Muscle of back (tissue), 11 donors: ENCODE results near the gene BRWD1. TPM values are rescaled to one million over a fixed set of nuclear protein-coding genes. Genes with fewer than 3 reads are reported as not detected.

Experiments used
- DNase-seq, 3 donors: peaks; one replicate each; pipeline versions ENCODE4 v3.0.0 to v3.0.0-alpha.2; 2013
- polyA plus RNA-seq, 10 donors: library from polyadenylated mRNA; unstranded; fragments of 120-200 nt; gene quantifications; one replicate each; pipeline ENCODE4 v1.2.1, GENCODE V29; 2013; ENCODE audit not compliant: insufficient read length in 10 of 10

The BRWD1 gene
- polyA plus RNA-seq, 10 donors: 28.9 to 38.8 (median 33.9) TPM

- DNase-seq: no peak
These were observed 18.7 kb upstream of the BRWD1 start for GRCh38 chr21:39332175-39332574.

DNA sequence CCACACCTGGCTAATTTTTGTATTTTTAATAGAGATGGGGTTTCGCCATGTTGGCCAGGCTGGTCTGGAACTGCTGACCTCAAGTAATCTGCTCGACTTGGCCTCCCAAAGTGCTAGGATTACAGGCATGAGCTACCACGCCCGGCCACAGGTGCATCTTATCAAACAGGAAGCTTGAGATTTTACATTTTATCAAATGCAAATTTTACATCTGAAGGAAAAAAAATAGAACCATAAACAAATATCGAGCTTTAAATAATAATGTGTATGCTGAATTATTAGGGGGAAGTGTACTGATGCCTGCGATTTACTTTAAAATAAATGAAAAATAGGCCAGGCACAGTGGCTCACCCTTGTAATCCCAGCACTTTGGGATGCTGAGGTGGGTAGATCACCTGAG lies 16.6 kb upstream of the BRWD1 start:
- no peak for DNase-seq

GRCh38 chr21:39327727-39328126 lies 14.3 kb upstream of the BRWD1 start:
- no peak for DNase-seq

GRCh38 chr21:39326607-39327307 lies 13.3 kb upstream of the BRWD1 start:
- no peak for DNase-seq

- no peak for DNase-seq
These were observed 12.0 kb upstream of the BRWD1 start for GRCh38 chr21:39325458-39325857.

DNA sequence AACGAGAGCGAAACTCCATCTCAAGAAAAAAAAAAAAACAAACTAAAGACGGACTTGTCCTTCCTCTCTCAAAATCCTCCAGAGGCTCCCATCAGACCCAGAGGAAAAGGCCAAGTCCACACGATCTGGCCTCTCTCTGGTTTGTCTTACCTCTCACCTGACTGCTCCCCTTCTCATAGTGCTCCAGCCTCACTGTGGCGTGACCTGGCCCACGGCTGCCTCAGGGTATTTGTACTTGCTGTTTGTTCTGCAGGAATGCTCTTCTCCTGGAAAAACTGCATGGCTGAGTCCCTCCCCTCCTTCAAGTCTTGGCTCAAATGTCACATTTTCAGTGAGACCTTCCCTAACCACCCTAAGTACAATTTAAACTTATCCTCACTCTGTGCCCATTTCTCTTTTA lies 8.0 kb upstream of the BRWD1 start:
- DNase-seq: no peak

DNA sequence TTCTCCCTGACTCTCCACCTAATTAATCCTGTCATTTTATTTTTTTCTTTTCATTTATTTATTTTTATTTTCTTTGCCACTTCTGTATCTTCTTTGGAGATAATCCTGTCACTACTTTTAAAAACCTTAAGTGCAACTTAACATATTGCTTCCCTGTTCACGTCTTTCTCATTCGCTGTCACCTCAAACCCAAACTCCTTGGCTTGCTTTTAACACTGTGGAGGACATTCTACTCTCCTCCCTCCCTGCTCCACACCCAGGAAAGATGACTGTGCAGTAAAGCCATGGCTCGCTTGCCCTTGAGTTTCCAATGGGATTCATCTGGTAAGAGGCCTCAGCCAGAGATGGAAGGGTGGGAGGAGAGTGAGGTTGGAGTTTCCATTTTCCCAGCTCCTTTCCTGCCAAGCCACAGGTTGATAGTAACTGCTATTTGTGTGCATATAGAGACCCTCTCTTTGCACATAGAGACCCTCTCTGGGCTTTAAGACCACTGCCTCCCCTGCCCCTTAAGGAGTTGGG lies 6.4 kb upstream of the BRWD1 start:
- DNase-seq: no peak

- DNase-seq: peak in 2 of 3 donors; percentile 49 to 60
These were observed 5.9 kb upstream of the BRWD1 start for GRCh38 chr21:39319251-39319756.

GRCh38 chr21:39318091-39318959 lies 4.9 kb upstream of the BRWD1 start:
- DNase-seq: no peak

DNA sequence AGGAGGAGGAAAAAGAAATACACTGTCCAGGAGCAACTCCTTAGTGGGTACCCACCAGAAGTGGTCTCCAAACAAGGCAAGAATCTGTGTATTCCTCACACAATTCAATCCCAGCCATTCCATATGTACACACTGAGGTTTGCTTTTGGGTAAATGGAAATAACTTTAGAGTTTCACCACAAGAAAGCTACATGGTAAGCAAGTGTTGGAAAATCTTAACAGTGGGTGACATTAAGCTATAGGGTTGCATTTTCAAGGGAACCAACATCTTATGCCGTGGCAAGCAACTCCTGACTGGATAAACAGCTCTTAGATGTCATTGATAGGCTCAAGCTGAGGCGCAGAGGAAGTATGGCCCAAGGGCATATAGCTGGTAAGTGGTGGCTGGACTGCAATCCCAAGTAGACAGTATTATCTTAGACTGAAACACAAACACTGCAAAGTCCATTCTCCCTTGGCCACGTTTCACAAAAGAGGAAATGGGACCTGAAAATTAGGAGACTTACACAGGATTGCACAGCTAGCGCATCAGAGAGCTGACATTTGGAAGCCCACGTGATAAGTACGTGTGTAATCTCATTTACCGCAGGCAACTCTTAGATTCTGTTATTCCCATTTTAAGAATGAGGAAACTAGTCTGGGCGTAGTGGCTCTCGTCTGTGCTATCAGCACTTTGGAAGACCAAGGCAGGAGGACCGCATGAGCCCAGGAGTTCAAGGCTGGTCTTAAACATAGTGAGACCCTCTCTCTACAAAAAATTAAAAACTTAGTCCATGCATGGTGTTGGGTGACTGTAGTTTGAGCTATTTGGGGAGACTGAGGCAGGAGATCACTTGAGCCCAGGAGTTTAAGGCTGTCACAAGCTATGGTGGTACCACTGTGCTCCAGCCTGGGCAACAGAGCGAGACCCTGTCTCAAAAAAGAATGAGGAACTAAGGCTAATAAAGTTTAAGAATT lies 4.0 kb upstream of the BRWD1 start:
- DNase-seq: peak in 1 of 3 donors; percentile 22

DNA sequence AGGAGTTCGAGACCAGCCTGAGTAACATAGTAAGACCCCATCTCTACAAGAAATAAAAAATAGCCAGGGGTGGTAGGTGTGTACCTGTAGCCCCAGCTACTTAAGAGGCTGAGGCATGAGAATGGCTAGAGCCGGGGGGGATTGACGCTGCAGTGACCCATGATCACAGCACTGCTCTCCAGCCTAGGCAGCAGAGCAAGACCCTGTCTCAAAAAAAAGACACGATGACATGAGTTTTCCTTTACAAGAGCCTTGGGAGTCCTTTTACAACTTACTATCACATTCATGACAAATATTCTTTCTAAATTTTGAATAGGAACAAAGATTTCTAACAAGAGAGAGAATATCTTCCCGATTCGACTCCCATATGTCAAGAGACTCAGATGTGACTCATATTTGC lies 3.3 kb upstream of the BRWD1 start:
- DNase-seq: no peak

GRCh38 chr21:39315603-39316445 lies 2.4 kb upstream of the BRWD1 start:
- no peak for DNase-seq

GRCh38 chr21:39314143-39315027 lies 953 bp upstream of the BRWD1 start:
- peak; percentile 38 to 92 (median 69) for DNase-seq

- peak in 1 of 3 donors; percentile 18 for DNase-seq
These were observed 326 bp downstream of the BRWD1 start for GRCh38 chr21:39313042-39313570.

GRCh38 chr21:39312112-39313041 lies 1.1 kb downstream of the BRWD1 start:
- DNase-seq: peak; percentile 89 to 95 (median 94)

GRCh38 chr21:39311164-39311563 lies 2.3 kb downstream of the BRWD1 start:
- DNase-seq: no peak

GRCh38 chr21:39307466-39307865 lies 6.0 kb downstream of the BRWD1 start:
- DNase-seq: no peak

- DNase-seq: no peak
These were observed 12.8 kb downstream of the BRWD1 start for GRCh38 chr21:39300587-39300986.
